CD14-positive monocyte (primary cell): ENCODE measurements around the gene IMMP2L. TPM values are rescaled to one million over a fixed set of nuclear protein-coding genes. Genes with fewer than 3 reads are reported as not detected.

Experiments
- DNase-seq, 3 donors: peaks; one replicate each; pipeline ENCODE4 v3.0.0-alpha.2; 2011 to 2022
- H2AFZ ChIP-seq: 2 replicates; pipeline ENCODE4 v1.6.0; 2012; ENCODE audit warnings: mild to moderate bottlenecking, low read depth, low read length, inconsistent platforms; ENCODE audit not compliant: insufficient read depth, poor library complexity, severe bottlenecking
- H3K27ac ChIP-seq, 2 donors: 1 replicate in 1 of 2; 2 replicates in 1 of 2; pipeline ENCODE4 v1.5.1; 2012 to 2013; ENCODE audit warnings: low read length in 2 of 2, control low read depth in 1 of 2, inconsistent platforms in 1 of 2, low read depth in 1 of 2, mild to moderate bottlenecking in 1 of 2
- H3K27me3 ChIP-seq, 2 donors: one replicate each; pipeline versions ENCODE4 v1.6.0 to v1.6.1; 2011 to 2013; ENCODE audit warnings: low read length in 2 of 2; ENCODE audit not compliant: control insufficient read depth in 2 of 2, insufficient read depth in 2 of 2
- H3K36me3 ChIP-seq, 2 donors: replicated peaks in 1 of 2; 1 replicate in 1 of 2; 2 replicates in 1 of 2; pipeline versions ENCODE4 v1.5.1 to v1.6.1; 2012 to 2013; ENCODE audit warnings: low read length in 2 of 2, control low read depth in 1 of 2, inconsistent platforms in 1 of 2, mild to moderate bottlenecking in 1 of 2; ENCODE audit not compliant: insufficient read depth in 2 of 2, control insufficient read depth in 1 of 2
- H3K4me1 ChIP-seq, 2 donors: 1 replicate in 1 of 2; 2 replicates in 1 of 2; pipeline versions ENCODE4 v1.5.1 to v1.6.1; 2012 to 2013; ENCODE audit warnings: low read length in 2 of 2, control low read depth in 1 of 2, inconsistent platforms in 1 of 2, mild to moderate bottlenecking in 1 of 2, moderate library complexity in 1 of 2; ENCODE audit not compliant: insufficient read depth in 2 of 2, control insufficient read depth in 1 of 2
- H3K4me2 ChIP-seq: replicated peaks from 2 replicates; pipeline ENCODE3; 2012; ENCODE audit warnings: low read length, moderate library complexity, mild to moderate bottlenecking; ENCODE audit not compliant: poor library complexity, severe bottlenecking; ENCODE audit errors: extremely low read depth
- H3K4me3 ChIP-seq, 3 experiments: fragments of 200-600 bp in 1 of 3; sonication (generic) in 1 of 3; replicated peaks in 1 of 3; 1 replicate in 2 of 3; 2 replicates in 1 of 3; pipeline ENCODE4 v1.5.1; 2011 to 2013; ENCODE audit warnings: low read length in 3 of 3, mild to moderate bottlenecking in 3 of 3, control low read depth in 2 of 3, low read depth in 2 of 3, inconsistent platforms in 1 of 3, moderate library complexity in 1 of 3
- H3K79me2 ChIP-seq: 2 replicates; pipeline ENCODE4 v1.6.0; 2012; ENCODE audit warnings: mild to moderate bottlenecking, control low read depth, inconsistent platforms, low read length, moderate library complexity; ENCODE audit not compliant: insufficient read depth
- H3K9ac ChIP-seq: 2 replicates; pipeline ENCODE4 v1.6.0; 2017; ENCODE audit warnings: low read length, mild to moderate bottlenecking; ENCODE audit not compliant: insufficient read depth, poor library complexity, severe bottlenecking
- H3K9me3 ChIP-seq, 2 donors: replicated peaks in 1 of 2; 1 replicate in 1 of 2; 2 replicates in 1 of 2; pipeline versions ENCODE4 v1.5.1 to v1.6.1; 2012 to 2013; ENCODE audit warnings: low read length in 2 of 2, control low read depth in 1 of 2; ENCODE audit not compliant: control insufficient read depth in 1 of 2, insufficient read depth in 1 of 2
- H4K20me1 ChIP-seq: 2 replicates; pipeline ENCODE4 v1.6.0; 2012; ENCODE audit warnings: mild to moderate bottlenecking, low read length, control low read depth, moderate library complexity; ENCODE audit not compliant: insufficient read depth
- H3K27ac Mint-ChIP-seq, 7 donors: one replicate each; pipeline ENCODE4 v1.8.0; 2020; ENCODE audit warnings: mild to moderate bottlenecking in 7 of 7, mixed read lengths in 7 of 7, moderate library complexity in 6 of 7, inconsistent platforms in 2 of 7
- H3K27me3 Mint-ChIP-seq, 3 donors: one replicate each; pipeline ENCODE4 v1.8.0; 2021 to 2022; ENCODE audit warnings: low read depth in 3 of 3, mild to moderate bottlenecking in 3 of 3, mixed read lengths in 3 of 3, moderate library complexity in 3 of 3, inconsistent platforms in 1 of 3
- H3K36me3 Mint-ChIP-seq, 2 donors: one replicate each; pipeline ENCODE4 v1.8.0; 2020; ENCODE audit warnings: mixed read lengths in 2 of 2, inconsistent platforms in 1 of 2, mild to moderate bottlenecking in 1 of 2
- H3K4me1 Mint-ChIP-seq: one replicate; pipeline ENCODE4 v1.8.0; 2020; ENCODE audit warnings: mild to moderate bottlenecking, mixed read lengths
- H3K4me3 Mint-ChIP-seq, 2 donors: one replicate each; pipeline ENCODE4 v1.8.0; 2020; ENCODE audit warnings: mild to moderate bottlenecking in 2 of 2, mixed read lengths in 2 of 2, moderate library complexity in 1 of 2
- H3K9me3 Mint-ChIP-seq, 7 donors: one replicate each; pipeline ENCODE4 v1.8.0; 2020 to 2022; ENCODE audit warnings: mixed read lengths in 7 of 7, mild to moderate bottlenecking in 6 of 7, moderate library complexity in 6 of 7, inconsistent platforms in 2 of 7
- CTCF ChIP-seq: fragments of 200-600 bp; IDR thresholded peaks from one replicate; pipeline ENCODE4 v1.8.0; 2022; ENCODE audit warnings: antibody characterized with exemption, mild to moderate bottlenecking
- WGBS: methylation state at CpG from one replicate; pipeline ENCODE4 v1.1.5; 2013; ENCODE audit warnings: missing lambda C conversion rate; ENCODE audit not compliant: insufficient coverage; 5-methylcytosine and 5-hydroxymethylcytosine counted together
- intact Hi-C, 2 donors: fragments of 100-400 bp; cut with micrococcal nuclease; formaldehyde crosslinking; loops; one replicate each; pipeline versions ENCODE4 v1.15.0 to v1.15.1; 2023
- polyA plus RNA-seq, 3 donors: library from polyadenylated mRNA; depleted of rRNA in 1 of 3; unstranded in 2 of 3; stranded (reverse) in 1 of 3; fragments of 300-500 nt in 2 of 3; fragments of >200 nt in 1 of 3; fragmentation: Illumina TruSeq in 2 of 3; gene quantifications; 1 replicate in 2 of 3; 2 replicates in 1 of 3; pipeline ENCODE4 v1.2.3, GENCODE V29; 2012 to 2021

Gene IMMP2L
- polyA plus RNA-seq, 3 donors = 1.9 to 6.4 (median 6.2) TPM

- Histone ChIP-seq H3K4me1 (no peaks in the 10 kb centered on the region), H4K20me1 (no peaks in the 10 kb centered on the region), H3K36me3 (no peaks in the 10 kb centered on the region), H3K27ac (no peak overlapping the region), H3K4me2 (no peak overlapping the region), H3K27me3 (no peaks in the 10 kb centered on the region), H3K79me2 (no peaks in the 10 kb centered on the region), H2AFZ (no peak overlapping the region), H3K9ac (no peak overlapping the region), H3K4me3 (no peak overlapping the region), H3K9me3 (no peaks in the 10 kb centered on the region)
- intact Hi-C loops = no loop called here
- no peak for TF ChIP-seq CTCF
- Mint-ChIP-seq H3K27ac (no peak overlapping the region), H3K27me3 (no peaks in the 10 kb centered on the region), H3K36me3 (peaks cover 0 to 3% of the 10 kb centered on the region in 2 donors), H3K4me3 (no peak overlapping the region), H3K9me3 (peaks cover 0 to 3% (median 0%) of the 10 kb centered on the region in 7 donors), H3K4me1 (no peaks in the 10 kb centered on the region)
- DNase-seq = no peak
- no CpG with 5 or more reads among the region's 6 CpGs for WGBS
Measured at GRCh38 chr7:111147708-111148533, 414.4 kb downstream of the IMMP2L start.

GRCh38 chr7:111146136-111146535, 416.2 kb downstream of the IMMP2L start:
- intact Hi-C loops = no loop called here
- no peak for TF ChIP-seq CTCF
- no peaks in the 10 kb centered on the region for H3K36me3 ChIP-seq
- Mint-ChIP-seq H3K36me3 (peaks cover 0 to 3% of the 10 kb centered on the region in 2 donors), H3K4me3 (no peak overlapping the region), H3K27me3 (no peaks in the 10 kb centered on the region), H3K9me3 (peaks cover 0 to 2% (median 0%) of the 10 kb centered on the region in 7 donors), H3K27ac (no peak overlapping the region), H3K4me1 (no peaks in the 10 kb centered on the region)
- no peaks in the 10 kb centered on the region for H3K9me3 ChIP-seq
- H3K79me2 ChIP-seq = no peaks in the 10 kb centered on the region
- no peak overlapping the region for H3K9ac ChIP-seq
- no peak for DNase-seq
- H3K27ac ChIP-seq = no peak overlapping the region
- no peaks in the 10 kb centered on the region for H3K4me1 ChIP-seq
- no peak overlapping the region for H2AFZ ChIP-seq
- H3K27me3 ChIP-seq = no peaks in the 10 kb centered on the region
- no peaks in the 10 kb centered on the region for H4K20me1 ChIP-seq
- no peak overlapping the region for H3K4me2 ChIP-seq
- no peak overlapping the region for H3K4me3 ChIP-seq
